Neural cell (in vitro differentiated cells): ENCODE measurements around the gene SNX24. TPM values are rescaled to one million over a fixed set of nuclear protein-coding genes. Genes with fewer than 3 reads are reported as not detected.

Experiments
- H2AFZ ChIP-seq: fragments of 200-600, 300-800 bp; sonication (generic), shearing (Covaris generic); 2 replicates; pipeline ENCODE4 v1.6.0; 2014; ENCODE audit warnings: low read depth, mild to moderate bottlenecking, antibody characterized with exemption, low read length, moderate library complexity
- H3F3A ChIP-seq: fragments of 200-600 bp; shearing (Covaris generic); 2 replicates; pipeline ENCODE4 v1.6.1; 2016; ENCODE audit warnings: mild to moderate bottlenecking, moderate library complexity, mixed read lengths, antibody characterized with exemption, low read length; ENCODE audit not compliant: insufficient read depth, poor library complexity, severe bottlenecking
- H3K27ac ChIP-seq: fragments of 200-600, 300-800 bp; sonication (generic), shearing (Covaris generic); 2 replicates; pipeline ENCODE4 v1.5.1; 2014; ENCODE audit warnings: mild to moderate bottlenecking, low read length, moderate library complexity
- H3K27me3 ChIP-seq: fragments of 300-800, 200-600 bp; sonication (generic), shearing (Covaris generic); 2 replicates; pipeline ENCODE4 v1.6.0; 2014; ENCODE audit warnings: mild to moderate bottlenecking, low read depth, low read length, moderate library complexity; ENCODE audit not compliant: insufficient read depth
- H3K36me3 ChIP-seq: fragments of 300-800, 200-600 bp; sonication (generic), shearing (Covaris generic); 2 replicates; pipeline ENCODE4 v1.5.1; 2014; ENCODE audit warnings: mild to moderate bottlenecking, antibody characterized with exemption, low read length, moderate library complexity; ENCODE audit not compliant: insufficient read depth
- H3K4me2 ChIP-seq: fragments of 300-800, 200-600 bp; sonication (generic), shearing (Covaris generic); 2 replicates; pipeline ENCODE4 v1.6.0; 2014; ENCODE audit warnings: mild to moderate bottlenecking, low read length
- H3K4me3 ChIP-seq: fragments of 300-800, 200-600 bp; sonication (generic), shearing (Covaris generic); 2 replicates; pipeline ENCODE4 v1.5.1; 2014; ENCODE audit warnings: mild to moderate bottlenecking, low read length, moderate library complexity
- H3K79me2 ChIP-seq: fragments of 200-600 bp; shearing (Covaris generic); replicated peaks from 2 replicates; pipeline ENCODE4 v1.6.0; 2014; ENCODE audit warnings: mild to moderate bottlenecking, low read length, moderate library complexity; ENCODE audit not compliant: insufficient read depth
- H3K9ac ChIP-seq: fragments of 300-800, 200-600 bp; sonication (generic), shearing (Covaris generic); 2 replicates; pipeline ENCODE4 v1.6.1; 2016; ENCODE audit warnings: mild to moderate bottlenecking, low read length, mixed read lengths
- H3K9me2 ChIP-seq: fragments of 200-600 bp; shearing (Covaris generic); 2 replicates; pipeline ENCODE4 v1.6.1; 2016; ENCODE audit warnings: mild to moderate bottlenecking, low read length, mixed read lengths; ENCODE audit not compliant: insufficient read depth
- H3K9me3 ChIP-seq: fragments of 200-600, 300-800 bp; sonication (generic), shearing (Covaris generic); 2 replicates; pipeline ENCODE4 v1.6.1; 2016; ENCODE audit warnings: mild to moderate bottlenecking, mixed run types, low read length, moderate library complexity, mixed read lengths
- H4K20me1 ChIP-seq: fragments of 200-600 bp; shearing (Covaris generic); 2 replicates; pipeline ENCODE4 v1.6.1; 2016; ENCODE audit warnings: mild to moderate bottlenecking, mixed run types; ENCODE audit not compliant: insufficient read depth
- CTCF ChIP-seq: fragments of 450-650 bp; IDR thresholded peaks from 2 replicates; pipeline ENCODE4 v1.5.1; 2014; ENCODE audit warnings: antibody characterized with exemption, mild to moderate bottlenecking, moderate library complexity; ENCODE audit not compliant: poor library complexity, severe bottlenecking
- EP300 ChIP-seq: fragments of 450-650 bp; conservative IDR thresholded peaks from 2 replicates; pipeline ENCODE4 v1.6.1; 2014; ENCODE audit warnings: antibody characterized with exemption, mild to moderate bottlenecking, moderate library complexity; ENCODE audit not compliant: poor library complexity, severe bottlenecking
- EZH2 ChIP-seq: fragments of 200-600, 300-800 bp; shearing (Covaris generic), sonication (generic); IDR thresholded peaks from 2 replicates; pipeline ENCODE4 v1.6.1; 2014; ENCODE audit warnings: antibody characterized with exemption, low read length, borderline replicate concordance, mild to moderate bottlenecking; ENCODE audit not compliant: insufficient read depth, poor library complexity, severe bottlenecking
- MXI1 ChIP-seq: fragments of 450-650 bp; conservative IDR thresholded peaks from 2 replicates; pipeline ENCODE4 v1.6.1; 2014; ENCODE audit warnings: antibody characterized with exemption, mild to moderate bottlenecking; ENCODE audit not compliant: poor library complexity, severe bottlenecking
- POLR2AphosphoS5 ChIP-seq: IDR thresholded peaks from 2 replicates; pipeline ENCODE4 v1.6.1; 2012
- RAD21 ChIP-seq: fragments of 450-650 bp; conservative IDR thresholded peaks from 2 replicates; pipeline ENCODE4 v1.6.1; 2014; ENCODE audit warnings: antibody characterized with exemption, mild to moderate bottlenecking, moderate library complexity
- SMC3 ChIP-seq: fragments of 450-650 bp; conservative IDR thresholded peaks from 2 replicates; pipeline ENCODE4 v1.6.1; 2014; ENCODE audit warnings: antibody characterized with exemption, mild to moderate bottlenecking, moderate library complexity; ENCODE audit not compliant: poor library complexity
- TAF1 ChIP-seq: IDR thresholded peaks from 2 replicates; pipeline ENCODE4 v1.6.1; 2012; ENCODE audit warnings: low read depth
- polyA plus RNA-seq: library from polyadenylated mRNA; depleted of rRNA; stranded (reverse); fragments of >200 nt; gene quantifications from 2 replicates; pipeline ENCODE4 v1.2.3, GENCODE V29; 2014
- TF ChIP-seq, protein P1 (sequence below): IDR thresholded peaks from 2 replicates; pipeline ENCODE4 v1.6.1; 2012; ENCODE audit warnings: borderline replicate concordance

The SNX24 gene
- polyA plus RNA-seq, 1 donor from 2014 or later: 12.8 TPM

- TF ChIP-seq SMC3: no peak
- TF ChIP-seq MXI1: no peak
- no peak for TF ChIP-seq RAD21
- TF ChIP-seq, protein P1, sequence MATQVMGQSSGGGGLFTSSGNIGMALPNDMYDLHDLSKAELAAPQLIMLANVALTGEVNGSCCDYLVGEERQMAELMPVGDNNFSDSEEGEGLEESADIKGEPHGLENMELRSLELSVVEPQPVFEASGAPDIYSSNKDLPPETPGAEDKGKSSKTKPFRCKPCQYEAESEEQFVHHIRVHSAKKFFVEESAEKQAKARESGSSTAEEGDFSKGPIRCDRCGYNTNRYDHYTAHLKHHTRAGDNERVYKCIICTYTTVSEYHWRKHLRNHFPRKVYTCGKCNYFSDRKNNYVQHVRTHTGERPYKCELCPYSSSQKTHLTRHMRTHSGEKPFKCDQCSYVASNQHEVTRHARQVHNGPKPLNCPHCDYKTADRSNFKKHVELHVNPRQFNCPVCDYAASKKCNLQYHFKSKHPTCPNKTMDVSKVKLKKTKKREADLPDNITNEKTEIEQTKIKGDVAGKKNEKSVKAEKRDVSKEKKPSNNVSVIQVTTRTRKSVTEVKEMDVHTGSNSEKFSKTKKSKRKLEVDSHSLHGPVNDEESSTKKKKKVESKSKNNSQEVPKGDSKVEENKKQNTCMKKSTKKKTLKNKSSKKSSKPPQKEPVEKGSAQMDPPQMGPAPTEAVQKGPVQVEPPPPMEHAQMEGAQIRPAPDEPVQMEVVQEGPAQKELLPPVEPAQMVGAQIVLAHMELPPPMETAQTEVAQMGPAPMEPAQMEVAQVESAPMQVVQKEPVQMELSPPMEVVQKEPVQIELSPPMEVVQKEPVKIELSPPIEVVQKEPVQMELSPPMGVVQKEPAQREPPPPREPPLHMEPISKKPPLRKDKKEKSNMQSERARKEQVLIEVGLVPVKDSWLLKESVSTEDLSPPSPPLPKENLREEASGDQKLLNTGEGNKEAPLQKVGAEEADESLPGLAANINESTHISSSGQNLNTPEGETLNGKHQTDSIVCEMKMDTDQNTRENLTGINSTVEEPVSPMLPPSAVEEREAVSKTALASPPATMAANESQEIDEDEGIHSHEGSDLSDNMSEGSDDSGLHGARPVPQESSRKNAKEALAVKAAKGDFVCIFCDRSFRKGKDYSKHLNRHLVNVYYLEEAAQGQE: no peak
- TF ChIP-seq POLR2AphosphoS5: no peak
- TF ChIP-seq TAF1: no peak
- no peak for TF ChIP-seq EP300
- no peak for TF ChIP-seq CTCF
- TF ChIP-seq EZH2: no peak
Observed at GRCh38 chr5:123033157-123033671, 187.8 kb downstream of the SNX24 start.

DNA sequence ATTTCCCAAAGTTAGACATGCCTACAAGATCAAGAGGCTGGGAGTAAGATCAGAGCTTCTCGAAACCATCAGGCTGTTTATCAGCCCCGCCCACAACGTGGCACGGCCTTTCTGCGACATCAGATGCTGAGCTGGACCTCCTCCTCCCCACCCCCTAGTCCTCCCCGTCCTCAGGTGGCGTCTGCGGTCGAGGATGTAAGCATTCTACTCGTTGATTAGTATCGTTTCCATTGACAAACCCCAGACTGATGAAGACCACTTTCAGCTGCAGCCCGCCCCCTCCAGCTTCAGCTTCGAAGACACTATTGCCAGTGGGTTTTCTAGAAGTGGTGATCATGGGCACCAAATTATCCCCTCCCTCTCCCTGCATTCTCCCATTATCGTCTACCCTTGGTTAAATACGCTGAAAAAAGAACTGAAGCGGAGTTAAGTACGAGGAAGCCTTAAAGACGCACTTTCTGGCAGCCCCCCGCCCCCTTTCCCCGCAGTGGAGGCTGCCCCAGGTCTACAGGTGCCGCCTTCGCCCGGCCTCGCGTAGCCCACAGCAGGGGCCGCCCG is 190.0 kb downstream of the SNX24 start:
- Histone ChIP-seq H3K4me2 (peak overlapping the region; percentile 57), H3K9me3 (no peaks in the 10 kb centered on the region), H3K9ac (no peak overlapping the region), H3K4me3 (peak overlapping the region; percentile 75), H3K79me2 (no peaks in the 10 kb centered on the region), H3K27me3 (peaks cover 66% of the 10 kb centered on the region), H3K36me3 (no peaks in the 10 kb centered on the region), H3K27ac (no peak overlapping the region), H3F3A (no peaks in the 10 kb centered on the region), H2AFZ (no peak overlapping the region), H4K20me1 (no peaks in the 10 kb centered on the region), H3K9me2 (no peaks in the 10 kb centered on the region)
- TF ChIP-seq CTCF (no peak), EZH2 (peak; percentile 25)

More at GRCh38 chr5:123033157-123033671, 187.8 kb downstream of the SNX24 start:
- Histone ChIP-seq H3K79me2 (no peaks in the 10 kb centered on the region), H3K9ac (no peak overlapping the region), H3K27me3 (peaks cover 50% of the 10 kb centered on the region), H3K27ac (no peak overlapping the region), H3K9me2 (no peaks in the 10 kb centered on the region), H3K4me2 (no peak overlapping the region), H2AFZ (no peak overlapping the region), H3K4me3 (no peak overlapping the region), H4K20me1 (no peaks in the 10 kb centered on the region), H3F3A (no peaks in the 10 kb centered on the region), H3K36me3 (no peaks in the 10 kb centered on the region), H3K9me3 (no peaks in the 10 kb centered on the region)
